ENCODE measurements around the gene OR1A1. TPM values are rescaled to one million over a fixed set of nuclear protein-coding genes. Genes with fewer than 3 reads are reported as not detected.
"Not testable (repeated sequence)": the region's sequence is repeated elsewhere in the genome, so short reads cannot be mapped to it uniquely, and the experiment has no call there.

OR1A1 gene
- polyA plus RNA-seq, 1 of the 3 experiments (the other 2 are of a cell fraction): not detected

GRCh38 chr17:3213587-3213986, 6.1 kb downstream of the OR1A1 start:
- ChIA-PET CTCF (no interaction called here), POLR2A (no interaction called here)
- H4K20me1 ChIP-seq (ENCODE audit: insufficient read depth): no peaks in the 10 kb centered on the region
- no peaks in the 10 kb centered on the region for H3K9me3 ChIP-seq
- no peak overlapping the region for H2AFZ ChIP-seq (ENCODE audit: low read depth)
- H3K9ac ChIP-seq: no peak overlapping the region
- H3K4me3 ChIP-seq (ENCODE audit: low read depth in 2 of 2, low read length in 1 of 2): no peak overlapping the region
- H3K4me2 ChIP-seq: no peak overlapping the region
- H3F3A ChIP-seq (replicated peaks; ENCODE audit: insufficient read depth): no peaks in the 10 kb centered on the region
- TF ChIP-seq FOSL2 (IDR thresholded peaks at IDR 0.05; ENCODE audit: borderline replicate concordance, low read depth): no peak
- TF ChIP-seq GABPA (IDR thresholded peaks at IDR 0.05; ENCODE audit: low read depth): no peak
- no peak for TF ChIP-seq RCOR1 (IDR thresholded peaks at IDR 0.05; ENCODE audit: low read length)
- TF ChIP-seq, protein P1, sequence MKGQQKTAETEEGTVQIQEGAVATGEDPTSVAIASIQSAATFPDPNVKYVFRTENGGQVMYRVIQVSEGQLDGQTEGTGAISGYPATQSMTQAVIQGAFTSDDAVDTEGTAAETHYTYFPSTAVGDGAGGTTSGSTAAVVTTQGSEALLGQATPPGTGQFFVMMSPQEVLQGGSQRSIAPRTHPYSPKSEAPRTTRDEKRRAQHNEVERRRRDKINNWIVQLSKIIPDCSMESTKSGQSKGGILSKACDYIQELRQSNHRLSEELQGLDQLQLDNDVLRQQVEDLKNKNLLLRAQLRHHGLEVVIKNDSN (IDR thresholded peaks at IDR 0.05; ENCODE audit: borderline replicate concordance, low read depth): peak; percentile 73; the same call in 1 of the 2 replicates
- no peak for TF ChIP-seq SIN3A (IDR thresholded peaks at IDR 0.05; ENCODE audit: borderline replicate concordance, low read depth, low read length)
- WGBS (ENCODE audit: low lambda C conversion rate): 13% methylated on average over 6 of the region's 6 CpGs
- H3K27me3 ChIP-seq (ENCODE audit: insufficient read depth): no peaks in the 10 kb centered on the region
- no peaks in the 10 kb centered on the region for H3K36me3 ChIP-seq (replicated peaks in 1 of 2; ENCODE audit: control insufficient read depth in 1 of 2, insufficient read depth in 2 of 2, low read length in 1 of 2)
- H3K9me2 ChIP-seq: no peaks in the 10 kb centered on the region
- H3K4me1 ChIP-seq (ENCODE audit: control insufficient read depth in 1 of 2, insufficient read depth in 2 of 2, low read depth in 1 of 2, low read length in 1 of 2): no peaks in the 10 kb centered on the region
- DNase-seq: no peak
- H3K27ac ChIP-seq (ENCODE audit: low read depth in 2 of 2, low read length in 1 of 2): no peak overlapping the region
- no peaks in the 10 kb centered on the region for H3K79me2 ChIP-seq (ENCODE audit: insufficient read depth)

DNA sequence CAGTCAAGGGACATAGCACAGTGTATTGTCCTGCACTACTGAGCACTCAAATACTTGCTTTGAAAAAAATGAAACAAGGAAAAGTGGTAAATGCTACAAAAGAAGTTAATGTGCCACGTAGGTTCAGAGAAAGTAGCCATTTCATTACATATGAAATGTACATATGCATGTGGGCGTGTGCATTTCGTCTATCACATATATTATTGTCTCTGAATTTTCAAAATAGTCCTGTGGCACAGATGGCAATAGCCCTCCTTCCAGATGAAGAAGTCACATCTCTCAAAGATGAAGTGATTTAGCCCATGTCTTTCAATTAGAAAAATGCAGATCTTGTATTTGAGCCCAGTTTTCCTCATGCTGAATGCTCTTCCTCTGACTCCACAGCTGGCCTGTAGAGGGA, 12.5 kb downstream of the OR1A1 start:
- H3K9me2 ChIP-seq; H3K4me2 ChIP-seq; H3K4me1 ChIP-seq (ENCODE audit: control insufficient read depth in 1 of 2, insufficient read depth in 2 of 2, low read depth in 1 of 2, low read length in 1 of 2); H3F3A ChIP-seq (replicated peaks; ENCODE audit: insufficient read depth); H3K27ac ChIP-seq (ENCODE audit: low read depth in 2 of 2, low read length in 1 of 2); H4K20me1 ChIP-seq (ENCODE audit: insufficient read depth); CTCF ChIA-PET; H2AFZ ChIP-seq (ENCODE audit: low read depth); H3K4me3 ChIP-seq (ENCODE audit: low read depth in 2 of 2, low read length in 1 of 2); H3K9ac ChIP-seq; POLR2A ChIA-PET; H3K79me2 ChIP-seq (ENCODE audit: insufficient read depth); H3K36me3 ChIP-seq (replicated peaks in 1 of 2; ENCODE audit: control insufficient read depth in 1 of 2, insufficient read depth in 2 of 2, low read length in 1 of 2); DNase-seq; H3K27me3 ChIP-seq (ENCODE audit: insufficient read depth); H3K9me3 ChIP-seq: not testable (repeated sequence)
- 2% methylated on average over 3 of the region's 3 CpGs for WGBS (ENCODE audit: low lambda C conversion rate)

DNA sequence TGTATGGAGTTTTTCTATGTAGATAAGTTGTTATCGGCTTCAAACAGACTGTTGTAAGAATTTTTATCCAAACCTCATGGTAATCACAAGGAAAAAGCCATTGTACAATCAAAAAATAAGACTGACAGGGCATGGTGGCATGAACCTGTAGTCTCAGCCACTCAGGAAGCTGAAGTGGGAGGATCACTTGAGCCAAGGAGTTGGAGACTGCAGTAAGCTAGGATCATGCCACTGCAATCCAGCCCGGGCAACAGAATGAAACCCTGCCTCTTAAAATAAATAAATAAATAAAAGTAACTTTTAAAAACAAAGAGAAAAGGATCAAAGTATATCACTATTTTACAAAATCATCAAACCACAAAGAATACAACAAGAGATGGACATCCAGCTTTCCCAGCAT, 14.4 kb downstream of the OR1A1 start:
- 0% methylated on average over 2 of the region's 2 CpGs for WGBS (ENCODE audit: low lambda C conversion rate)
- TF ChIP-seq, protein P2, sequence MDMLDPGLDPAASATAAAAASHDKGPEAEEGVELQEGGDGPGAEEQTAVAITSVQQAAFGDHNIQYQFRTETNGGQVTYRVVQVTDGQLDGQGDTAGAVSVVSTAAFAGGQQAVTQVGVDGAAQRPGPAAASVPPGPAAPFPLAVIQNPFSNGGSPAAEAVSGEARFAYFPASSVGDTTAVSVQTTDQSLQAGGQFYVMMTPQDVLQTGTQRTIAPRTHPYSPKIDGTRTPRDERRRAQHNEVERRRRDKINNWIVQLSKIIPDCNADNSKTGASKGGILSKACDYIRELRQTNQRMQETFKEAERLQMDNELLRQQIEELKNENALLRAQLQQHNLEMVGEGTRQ (IDR thresholded peaks at IDR 0.05; ENCODE audit: borderline replicate concordance, low read depth, low read length): no peak

More for the DNA sequence above, 14.4 kb downstream of the OR1A1 start:
- no peaks in the 10 kb centered on the region for H3K9me2 ChIP-seq
- DNase-seq: no peak
- no peaks in the 10 kb centered on the region for H3K79me2 ChIP-seq (ENCODE audit: insufficient read depth)
- H3K36me3 ChIP-seq (replicated peaks in 1 of 2; ENCODE audit: control insufficient read depth in 1 of 2, insufficient read depth in 2 of 2, low read length in 1 of 2): no peaks in the 10 kb centered on the region
- POLR2A ChIA-PET: no interaction called here
- no peak overlapping the region for H3K27ac ChIP-seq (ENCODE audit: low read depth in 2 of 2, low read length in 1 of 2)
- H2AFZ ChIP-seq (ENCODE audit: low read depth): no peak overlapping the region
- H3K4me3 ChIP-seq (ENCODE audit: low read depth in 2 of 2, low read length in 1 of 2): no peak overlapping the region
- H3K9me3 ChIP-seq: no peaks in the 10 kb centered on the region
- no peak overlapping the region for H3K4me2 ChIP-seq
- no peaks in the 10 kb centered on the region for H3K4me1 ChIP-seq (ENCODE audit: control insufficient read depth in 1 of 2, insufficient read depth in 2 of 2, low read depth in 1 of 2, low read length in 1 of 2)
- CTCF ChIA-PET: no interaction called here
- H4K20me1 ChIP-seq (ENCODE audit: insufficient read depth): no peaks in the 10 kb centered on the region
- H3K9ac ChIP-seq: no peak overlapping the region
- H3K27me3 ChIP-seq (ENCODE audit: insufficient read depth): no peaks in the 10 kb centered on the region
- no peaks in the 10 kb centered on the region for H3F3A ChIP-seq (replicated peaks; ENCODE audit: insufficient read depth)

Measured in SK-N-SH (cell line).